Amniotic epithelial cell (primary cell): Measurements from ENCODE around the gene THEMIS2.
A peak's percentile ranks its signal among the peaks of the same experiment; 100 is the strongest.
"Not testable (repeated sequence)": the region's sequence is repeated elsewhere in the genome, so short reads cannot be mapped to it uniquely, and the experiment has no call there.

ENCODE experiments used
- DNase-seq: peaks from one replicate; pipeline ENCODE4 v3.0.0-alpha.2; 2010; ENCODE audit warnings: low read depth

Gene THEMIS2

DNA sequence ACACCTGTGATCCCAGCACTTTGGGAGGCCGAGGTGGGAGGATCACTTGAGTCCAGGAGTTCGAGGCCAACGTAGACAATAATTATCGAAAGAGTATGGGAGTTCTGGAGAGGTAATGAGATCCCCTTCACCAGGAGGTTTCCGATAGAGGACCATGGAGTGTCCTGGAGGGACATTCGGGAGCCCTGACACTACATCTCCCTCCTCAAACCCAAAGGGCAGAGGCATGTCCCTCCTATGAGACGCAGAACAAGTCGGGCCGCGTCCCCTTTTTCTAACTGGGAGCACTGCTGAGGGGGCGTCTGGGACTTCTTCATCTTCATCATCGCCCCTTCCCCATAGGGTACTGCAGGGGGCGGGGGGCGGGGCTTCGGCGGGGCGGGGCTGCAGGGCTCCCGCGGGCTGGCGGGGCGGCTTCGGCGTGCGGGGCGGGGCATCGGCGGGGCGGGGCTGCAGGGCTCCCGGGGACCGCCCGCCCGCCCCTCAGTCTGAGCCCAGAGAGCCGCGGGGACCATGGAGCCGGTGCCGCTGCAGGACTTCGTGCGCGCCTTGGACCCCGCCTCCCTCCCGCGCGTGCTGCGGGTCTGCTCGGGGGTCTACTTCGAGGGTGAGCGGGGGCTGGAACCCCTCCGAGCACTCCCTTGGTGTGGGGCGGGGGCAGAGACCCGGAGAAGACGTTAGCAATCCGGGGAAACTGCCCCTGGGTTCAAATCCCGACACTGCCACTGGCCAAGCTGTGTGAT, at the start of gene THEMIS2:
THEMIS2 (plus strand) TSS at position 486 of the 743 bp plus-strand sequence; CDS start at position 514, 28 bp downstream.
- DNase-seq: no peak

DNA sequence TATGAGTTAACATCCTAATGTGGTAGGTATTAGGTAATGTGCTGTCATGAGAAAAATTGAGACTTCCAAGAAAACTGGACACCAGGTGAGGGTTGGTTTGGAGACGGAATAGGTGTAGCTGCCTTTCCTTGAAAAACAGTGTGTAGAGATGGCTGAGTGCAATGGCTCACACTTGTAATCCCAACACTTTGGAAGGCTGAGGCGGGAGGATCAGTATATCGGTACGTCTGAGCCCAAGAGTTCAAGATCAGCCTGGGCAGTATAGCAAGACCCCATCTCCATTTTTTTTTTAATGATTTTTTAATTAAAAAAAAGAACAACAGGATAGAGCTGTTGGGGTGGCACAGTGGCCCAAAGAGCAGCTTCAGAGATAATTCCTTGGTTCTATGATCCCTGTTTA, 48.6 kb upstream of the THEMIS2 start:
- DNase-seq: no peak

DNA sequence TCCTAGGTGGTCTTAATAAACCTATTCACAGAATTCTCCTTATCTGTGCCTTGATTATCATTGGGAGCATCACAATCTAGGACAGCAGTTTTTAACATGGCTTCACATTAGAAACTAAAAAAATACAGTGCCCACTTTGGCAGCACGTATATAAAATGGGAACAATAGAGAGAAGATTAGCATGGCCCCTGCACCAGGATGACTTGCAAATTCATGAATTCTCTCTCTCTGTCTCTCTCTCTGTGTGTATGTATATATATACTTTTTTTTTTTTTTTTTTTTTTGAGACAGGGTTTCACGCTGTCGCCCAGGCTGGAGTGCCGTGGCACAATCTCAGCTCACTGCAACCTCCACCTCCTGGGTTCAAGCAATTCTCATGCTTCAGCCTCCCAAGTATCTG, 47.9 kb upstream of the THEMIS2 start:
- DNase-seq: no peak

DNA sequence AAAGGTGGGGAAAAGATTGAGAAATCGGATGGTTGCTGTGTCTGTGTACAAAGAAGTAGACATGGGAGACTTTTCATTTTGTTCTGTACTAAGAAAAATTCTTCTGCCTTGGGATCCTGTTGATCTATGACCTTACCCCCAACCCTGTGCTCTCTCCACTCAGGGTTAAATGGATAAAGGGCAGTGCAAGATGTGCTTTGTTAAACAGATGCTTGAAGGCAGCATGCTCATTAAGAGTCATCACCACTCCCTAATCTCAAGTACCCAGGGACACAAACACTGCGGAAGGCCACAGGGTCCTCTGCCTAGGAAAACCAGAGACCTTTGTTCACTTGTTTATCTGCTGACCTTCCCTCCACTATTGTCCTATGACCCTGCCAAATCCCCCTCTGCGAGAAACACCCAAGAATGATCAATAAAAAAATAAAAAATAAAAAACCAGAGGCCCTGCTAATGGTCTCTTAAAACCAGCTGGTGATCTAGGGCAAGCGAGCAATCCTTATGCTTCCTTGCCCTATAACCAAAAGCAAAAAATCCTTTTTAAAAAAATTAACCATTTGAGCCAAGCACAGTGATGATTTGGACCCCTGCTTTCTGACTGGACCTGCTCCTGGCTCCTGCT, 42.9 kb upstream of the THEMIS2 start:
- DNase-seq: not testable (repeated sequence)

DNA sequence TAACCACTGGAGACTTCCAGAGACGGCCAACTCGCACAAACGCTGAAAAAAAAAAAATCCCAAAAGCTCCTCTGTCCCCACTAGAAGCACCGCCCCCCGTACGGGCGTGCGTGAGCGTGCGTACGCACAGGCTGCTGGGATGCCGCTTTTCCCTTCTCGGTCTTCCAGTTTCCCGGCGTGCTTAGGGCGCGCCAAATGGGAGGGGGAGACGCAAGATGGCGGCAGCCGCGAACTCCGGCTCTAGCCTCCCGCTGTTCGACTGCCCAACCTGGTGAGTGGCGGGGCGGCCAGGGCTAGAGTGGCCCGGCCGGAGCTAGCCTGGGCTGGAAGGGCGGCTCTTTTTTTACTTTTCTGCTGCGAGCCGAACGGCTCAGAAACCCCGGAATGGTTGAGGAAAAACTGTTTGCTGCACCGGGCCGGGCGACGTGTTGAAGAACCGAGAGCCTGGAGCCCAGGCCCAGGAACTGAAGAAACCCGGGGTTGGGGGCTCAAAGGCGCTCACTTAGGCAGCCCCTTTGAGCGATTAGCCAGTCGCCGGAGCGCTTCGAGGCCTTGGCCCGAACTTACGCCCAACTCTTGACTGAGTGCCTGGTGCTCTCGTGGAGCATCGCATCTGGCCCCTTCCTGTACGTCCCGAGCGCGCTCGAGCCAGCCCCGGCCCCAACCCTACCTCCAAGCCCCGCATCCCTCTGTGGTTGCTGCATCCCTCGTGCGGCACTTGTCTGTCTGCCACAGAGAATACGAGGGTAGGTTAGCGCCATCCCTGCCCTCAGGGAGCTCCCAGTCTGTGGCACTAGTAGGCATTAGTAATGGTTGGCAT, 41.5 kb upstream of the THEMIS2 start, which contains the start of gene PPP1R8:
PPP1R8 (plus strand) TSS at position 162 of the 820 bp plus-strand sequence; CDS start at position 216, 54 bp downstream.
- DNase-seq: peak; percentile 94

DNA sequence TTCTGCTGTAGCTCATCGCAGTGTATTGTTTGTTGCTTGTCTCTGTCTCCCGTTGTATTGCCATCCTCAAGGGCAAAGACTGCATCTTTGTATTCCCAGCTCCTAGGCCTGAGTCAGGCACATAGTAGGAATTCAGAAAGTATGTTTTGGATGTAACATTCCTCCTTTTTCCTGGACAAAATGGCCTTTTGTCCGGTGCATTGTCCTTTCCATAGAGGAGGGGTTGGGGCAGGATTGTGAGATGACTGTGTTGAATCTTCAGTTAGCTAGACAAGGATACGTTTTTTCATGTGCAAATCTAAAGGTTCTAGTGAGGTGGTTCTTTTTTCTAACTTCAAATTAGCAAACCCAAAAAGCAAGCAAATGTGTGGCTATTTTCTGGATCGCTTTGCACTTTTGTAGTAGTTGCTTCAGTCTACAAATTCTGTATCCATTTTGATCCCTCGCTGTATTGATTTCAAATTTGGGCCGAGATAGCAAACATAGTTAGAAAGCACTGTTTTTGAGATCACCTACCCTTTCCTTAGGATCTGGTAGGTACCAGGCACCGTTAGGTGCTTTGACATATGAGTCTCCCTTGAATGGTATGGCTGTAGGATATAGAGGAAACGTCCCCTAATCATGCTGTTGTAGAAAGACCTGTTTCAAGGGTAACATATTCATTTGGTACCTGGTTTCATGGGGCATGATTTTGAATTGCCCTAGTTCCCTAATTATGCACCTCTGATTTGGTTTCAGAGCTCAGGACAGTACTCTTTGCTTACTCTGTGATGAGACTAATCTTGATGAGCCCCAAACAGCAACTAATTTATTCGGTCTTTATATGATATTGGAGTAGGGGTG, 40.6 kb upstream of the THEMIS2 start:
- no peak for DNase-seq

DNA sequence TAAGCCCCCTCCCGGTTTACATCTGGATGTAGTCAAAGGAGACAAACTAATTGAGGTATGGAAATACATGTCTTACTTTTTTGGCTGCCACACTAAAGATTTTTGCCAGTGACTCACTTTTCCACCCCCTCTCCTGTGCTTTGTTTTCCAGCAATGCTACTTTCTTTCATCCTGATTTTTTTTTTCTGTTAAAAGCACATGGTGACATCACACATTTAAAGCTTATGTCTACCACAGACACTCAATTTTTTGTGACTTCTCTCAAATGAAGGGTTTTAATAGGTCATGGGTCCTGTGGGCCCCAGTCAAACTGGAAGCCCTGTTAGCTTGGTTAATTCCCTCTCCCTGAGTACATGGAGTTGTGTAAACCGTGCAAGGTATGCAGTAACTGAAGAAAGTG, 39.6 kb upstream of the THEMIS2 start:
- peak; percentile 32 for DNase-seq

DNA sequence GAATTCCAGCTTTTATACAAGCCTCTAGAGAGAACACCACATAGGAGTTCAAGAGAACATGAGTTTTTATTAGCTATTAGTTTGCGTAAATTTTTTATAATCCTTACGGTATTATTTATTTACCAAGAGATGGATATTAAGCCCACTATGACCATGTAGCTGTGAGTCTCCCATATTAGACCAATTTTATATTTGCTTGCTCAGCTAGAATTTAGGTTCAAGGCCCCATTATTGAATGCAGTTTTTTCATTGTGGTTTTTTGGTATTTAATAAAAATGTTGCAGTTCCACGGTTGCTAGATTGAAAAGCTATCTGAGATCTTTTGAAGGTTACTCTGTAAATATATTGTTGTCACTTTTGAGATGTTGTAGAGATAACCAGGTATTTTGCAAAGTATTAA, 38.9 kb upstream of the THEMIS2 start:
- DNase-seq: no peak

DNA sequence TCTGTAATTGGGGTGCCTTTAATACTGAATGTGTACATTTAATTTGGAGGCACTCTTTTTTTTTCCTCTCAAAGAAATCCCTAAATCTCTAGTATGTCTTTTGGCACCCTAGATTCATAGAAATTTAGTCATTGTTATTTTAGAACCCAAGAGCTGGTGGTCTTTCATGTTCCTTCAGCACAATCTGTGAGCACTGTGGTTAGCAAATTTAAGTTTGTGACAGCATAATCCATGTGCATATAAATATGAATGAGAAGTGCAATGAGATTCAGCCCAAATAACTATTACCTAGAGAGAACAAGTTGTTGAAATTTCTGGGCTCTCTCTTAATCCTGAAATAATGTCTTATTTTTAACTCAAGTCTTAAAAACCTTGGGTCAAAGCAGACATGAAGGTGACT, 37.3 kb upstream of the THEMIS2 start:
- no peak for DNase-seq

DNA sequence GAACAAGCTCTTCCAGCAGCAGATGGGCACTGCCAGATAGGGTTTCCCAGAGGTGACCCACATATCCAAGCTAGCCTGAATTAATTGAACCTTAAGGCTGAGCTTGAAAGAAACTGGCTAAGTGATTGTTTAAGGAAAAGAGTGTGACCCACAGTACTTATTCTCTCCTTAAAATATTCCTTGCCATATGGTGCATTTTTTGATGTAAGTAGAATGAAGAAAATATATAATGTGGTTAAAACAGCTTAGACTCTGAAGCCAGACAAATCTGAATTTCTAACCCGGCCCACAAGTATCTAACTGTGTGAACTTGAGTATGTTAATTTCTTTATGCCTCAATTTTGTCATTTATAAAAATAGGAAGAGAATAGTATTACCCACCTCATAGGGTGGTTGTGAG, 36.8 kb upstream of the THEMIS2 start:
- no peak for DNase-seq

DNA sequence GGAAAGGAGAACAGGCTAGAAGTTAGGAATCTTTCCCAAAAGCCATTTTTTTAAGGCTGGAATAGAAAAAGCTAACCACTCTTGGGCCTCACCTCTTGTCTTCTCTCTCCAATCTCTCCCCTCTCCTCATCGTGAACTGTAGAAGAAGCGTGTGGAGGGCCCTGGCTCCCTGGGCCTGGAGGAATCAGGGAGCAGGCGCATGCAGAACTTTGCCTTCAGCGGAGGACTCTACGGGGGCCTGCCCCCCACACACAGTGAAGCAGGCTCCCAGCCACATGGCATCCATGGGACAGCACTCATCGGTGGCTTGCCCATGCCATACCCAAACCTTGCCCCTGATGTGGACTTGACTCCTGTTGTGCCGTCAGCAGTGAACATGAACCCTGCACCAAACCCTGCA, 22.4 kb upstream of the THEMIS2 start:
- DNase-seq: no peak

DNA sequence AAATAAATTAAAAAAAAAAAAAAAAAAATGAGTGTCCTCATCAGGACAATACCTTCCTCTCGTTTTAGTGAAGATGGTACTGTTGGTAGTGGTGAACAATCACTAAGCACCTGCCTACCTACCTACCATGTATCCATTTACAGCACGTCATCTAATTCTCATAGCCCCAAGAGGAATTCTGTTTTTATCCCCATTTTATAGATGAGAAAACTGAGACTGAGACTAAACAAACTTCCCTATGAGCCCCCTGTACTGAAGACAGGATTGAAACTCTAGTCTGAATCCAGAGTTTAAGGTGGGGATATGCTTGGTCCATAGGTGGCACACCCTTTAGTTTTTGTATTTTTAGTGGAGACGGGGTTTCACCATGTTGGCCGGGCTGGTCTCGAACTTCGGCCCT, 17.3 kb upstream of the THEMIS2 start:
- DNase-seq: no peak

DNA sequence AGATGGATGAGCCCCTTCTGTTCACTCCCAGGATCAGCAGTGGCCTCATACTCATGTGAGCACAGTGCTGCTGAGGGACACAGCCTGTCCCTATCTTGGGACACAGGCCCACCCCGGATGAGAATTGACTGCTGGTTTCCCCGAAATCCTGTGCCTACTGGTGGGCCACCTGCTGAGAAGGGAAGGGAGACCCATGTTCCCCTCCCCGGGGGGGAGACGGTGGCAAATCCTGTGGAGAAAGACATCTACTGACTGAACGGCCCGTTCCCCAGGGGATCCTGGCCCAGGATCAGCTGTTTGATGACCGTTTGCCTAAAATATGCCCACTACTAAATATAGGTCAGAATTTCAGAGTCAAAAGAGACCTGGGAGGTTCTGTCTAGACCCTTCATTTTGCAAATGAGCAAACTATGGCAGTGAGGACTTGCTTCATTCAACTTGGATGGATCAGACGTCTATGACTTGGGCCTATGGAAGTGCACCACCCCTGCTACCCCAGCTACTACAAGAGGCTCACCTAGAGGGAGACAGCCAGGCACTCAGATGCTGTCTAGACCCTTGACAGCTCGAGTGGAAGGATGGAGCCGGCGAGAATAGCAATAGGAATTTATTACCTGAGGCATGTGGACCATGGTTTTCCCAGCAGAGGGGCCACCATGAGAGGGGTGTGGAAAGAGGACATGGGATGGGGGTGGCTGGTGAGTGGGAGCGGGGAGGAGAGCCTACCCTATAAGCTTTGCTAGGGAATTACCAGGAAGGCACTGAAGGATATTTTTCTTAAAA, 15.6 kb upstream of the THEMIS2 start:
- no peak for DNase-seq

DNA sequence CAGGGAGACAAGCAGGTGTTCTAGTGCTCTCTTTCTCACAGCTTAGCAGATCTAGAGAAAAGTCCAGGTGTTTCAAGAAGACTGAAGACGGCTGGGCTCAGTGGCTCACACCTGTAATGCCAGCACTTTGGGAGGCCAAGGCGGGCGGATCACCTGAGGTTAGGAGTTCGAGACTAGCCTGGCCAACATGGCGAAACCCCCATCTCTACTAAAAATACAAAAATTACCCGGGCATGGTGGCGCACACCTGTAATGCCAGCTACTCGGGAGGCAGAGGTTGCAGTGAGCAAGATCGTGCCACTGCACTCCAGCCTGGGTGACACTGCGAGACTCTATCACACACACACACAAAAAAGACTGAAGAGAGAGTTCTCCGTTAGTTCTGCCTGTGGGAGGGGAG, 14.8 kb upstream of the THEMIS2 start:
- DNase-seq: not testable (repeated sequence)

DNA sequence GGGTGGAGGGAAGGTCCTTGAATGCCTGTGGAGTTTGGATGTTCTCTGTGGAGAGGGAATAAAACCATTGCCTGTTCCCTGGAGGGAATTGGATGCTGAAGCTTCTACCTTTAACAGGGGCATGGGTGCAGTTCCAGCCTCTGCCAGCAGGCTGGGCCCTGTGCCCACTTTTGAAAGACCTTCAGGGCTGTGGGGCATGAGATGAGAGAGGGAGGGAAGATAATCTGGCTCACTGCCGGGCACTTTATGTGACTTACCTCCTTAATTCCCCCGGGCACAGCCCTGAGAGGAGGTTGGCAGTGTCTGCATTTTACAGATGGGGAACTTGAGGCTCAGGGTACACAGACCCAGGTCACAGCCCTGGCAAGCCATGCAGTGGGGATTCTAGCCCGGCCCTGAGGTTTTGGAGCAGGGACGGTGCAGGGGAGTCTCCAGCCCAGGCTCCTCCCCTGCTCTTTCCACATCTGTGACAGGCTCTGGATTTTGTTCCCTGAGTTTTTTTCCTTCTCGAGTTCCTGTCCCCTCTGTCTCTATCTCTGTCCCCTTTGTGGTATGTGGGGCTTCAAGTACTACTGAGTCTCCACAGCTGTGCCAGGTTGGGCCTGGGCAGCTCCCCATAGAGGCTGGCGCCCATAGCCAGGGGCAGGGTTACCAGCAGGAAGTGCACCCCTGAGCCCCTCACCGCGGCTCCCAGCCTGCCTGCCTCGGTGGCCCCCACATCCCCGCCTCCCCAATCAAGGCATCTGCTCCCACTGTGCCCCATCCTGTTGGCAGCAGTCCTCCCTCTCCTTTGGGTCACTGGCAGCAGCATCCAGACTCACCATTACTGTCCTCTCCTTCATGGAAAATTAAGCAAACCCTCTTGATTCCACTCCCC, 14.0 kb upstream of the THEMIS2 start:
- DNase-seq: peak; percentile 74

DNA sequence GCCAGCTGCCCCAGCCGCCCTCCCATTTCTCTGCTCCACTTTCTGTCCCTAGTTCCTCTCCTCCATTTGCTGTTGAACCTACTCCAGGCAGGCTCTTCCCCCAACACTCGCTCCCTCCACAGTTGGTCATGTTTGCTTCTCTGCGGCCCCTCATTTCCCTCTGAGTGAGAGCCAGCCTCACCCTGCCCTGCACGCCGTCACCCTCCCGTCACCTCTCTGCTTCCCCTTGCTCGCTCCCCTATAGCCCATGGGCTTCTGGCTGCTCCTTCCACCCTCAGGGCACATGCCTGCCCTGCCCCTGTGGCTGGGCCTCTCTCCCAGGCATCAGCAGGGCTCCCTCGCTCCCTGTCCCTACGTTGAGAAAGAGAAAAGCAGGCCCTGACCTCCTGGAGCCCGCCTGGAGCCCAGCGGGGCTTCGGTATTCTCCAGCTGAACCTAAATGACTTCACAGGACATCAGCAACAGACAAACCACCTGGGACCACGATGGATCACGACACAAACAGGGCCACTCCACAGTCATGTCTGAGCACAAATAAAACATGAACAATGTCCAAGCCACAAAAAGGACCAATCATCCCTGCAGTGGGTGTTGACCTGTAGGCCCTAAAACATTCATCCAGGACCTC, 13.3 kb upstream of the THEMIS2 start:
- DNase-seq: no peak

DNA sequence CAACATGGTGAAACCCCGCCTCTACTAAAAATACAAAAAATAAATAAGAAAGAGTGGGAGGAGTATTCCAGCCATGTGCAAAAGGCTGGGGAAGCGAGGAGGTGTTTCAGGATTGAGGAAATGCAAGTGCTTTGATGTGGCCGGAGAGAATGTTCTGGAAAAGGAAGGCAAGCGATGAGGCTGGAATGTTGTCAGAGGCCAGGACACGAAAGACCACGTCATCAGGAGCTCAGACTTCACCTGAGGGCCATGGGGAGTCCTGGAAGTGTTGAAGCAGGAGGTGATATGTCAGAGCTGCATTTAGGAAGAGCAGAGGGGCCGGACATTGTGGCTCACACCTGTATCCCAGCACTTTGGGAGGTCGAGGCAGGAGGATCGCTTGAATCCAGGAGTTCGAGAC, 10.9 kb upstream of the THEMIS2 start:
- DNase-seq: no peak

DNA sequence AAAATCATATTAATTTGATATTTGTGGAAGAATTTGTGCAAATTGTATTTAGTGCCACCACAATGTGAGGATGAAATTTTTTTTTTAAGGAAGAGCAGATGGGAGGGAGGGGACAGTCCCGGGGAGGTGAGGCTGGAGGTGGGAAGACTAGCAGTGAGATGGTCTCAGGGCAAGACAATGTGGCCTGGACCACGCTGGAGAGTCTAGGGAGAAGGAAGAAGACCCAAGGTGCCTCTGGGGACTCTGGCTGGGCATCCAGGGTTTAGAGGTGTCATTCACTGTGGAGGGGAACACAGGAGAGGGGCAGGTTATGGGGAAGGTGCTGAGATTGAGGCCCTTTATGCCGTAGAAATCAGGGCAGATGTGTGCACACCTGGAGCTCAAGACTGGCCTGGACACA, 10.3 kb upstream of the THEMIS2 start:
- no peak for DNase-seq

DNA sequence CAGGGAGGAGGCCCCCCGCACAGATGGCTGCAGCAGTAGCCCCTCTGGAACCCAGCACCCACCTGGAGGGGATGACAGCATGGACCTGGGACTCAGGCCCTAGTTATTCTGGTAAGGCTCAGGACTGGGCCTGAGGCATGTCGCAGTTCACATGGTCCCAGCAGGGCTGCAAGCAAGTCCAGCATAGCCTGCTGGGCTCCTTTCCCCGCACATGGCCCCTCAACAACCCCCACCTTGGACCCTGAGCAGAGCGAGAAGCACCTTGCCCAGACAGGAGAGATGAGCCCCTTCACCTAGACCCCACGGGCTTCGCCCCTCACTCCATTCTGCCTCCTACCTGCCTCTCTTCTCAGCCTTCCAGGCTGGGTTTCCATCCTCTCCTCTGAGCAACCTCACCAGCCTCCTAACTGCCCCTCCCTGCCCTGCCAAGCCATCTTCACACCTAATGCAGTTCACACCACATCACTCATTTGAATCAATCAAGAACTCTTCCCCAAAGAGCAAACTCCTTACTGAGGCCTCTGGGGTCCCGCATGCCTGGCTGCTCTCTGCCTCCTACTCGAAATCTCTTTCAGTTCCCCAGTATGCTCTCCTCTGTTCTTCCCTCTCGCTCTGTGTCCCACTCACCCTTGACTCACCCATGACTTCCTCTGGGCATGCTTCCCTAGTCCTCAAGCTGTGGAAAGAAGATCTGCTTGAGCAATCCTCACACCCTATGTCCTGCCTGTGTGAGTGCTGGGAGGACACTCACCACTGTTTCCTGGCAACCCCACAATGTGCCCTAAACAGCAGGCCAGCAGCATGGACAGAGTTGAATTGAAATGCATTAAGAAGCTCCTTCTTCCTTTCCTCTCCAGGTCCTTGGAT, 9.4 kb upstream of the THEMIS2 start:
- DNase-seq: peak; percentile 99
